B cell (primary cell): ENCODE measurements around the gene GANC. TPM values are rescaled to one million over a fixed set of nuclear protein-coding genes. Genes with fewer than 3 reads are reported as not detected.

ENCODE experiments used
- ATAC-seq: fragments of 200-7000 bp; cut with Tn5 transposase; one replicate; pipeline ENCODE4 v1.10.0; 2021; ENCODE audit warnings: low read depth, mild to moderate bottlenecking, moderate number of reproducible peaks, moderate library complexity
- CTCF ChIA-PET: fragments of 350-600 bp; sonication (Branson Sonifier 250); formaldehyde crosslinking; loops from one replicate; lab custom pipeline; 2021; ENCODE audit warnings: antibody characterized with exemption, inconsistent platforms; lab: Charles Lee
- POLR2A ChIA-PET: fragments of 350-600 bp; sonication (Branson Sonifier 250); formaldehyde crosslinking; loops from one replicate; lab custom pipeline; 2021; ENCODE audit warnings: antibody characterized with exemption; lab: Charles Lee
- DNase-seq: peaks from one replicate; pipeline ENCODE4 v3.0.0; 2013
- H2AFZ ChIP-seq: 2 replicates; pipeline ENCODE4 v1.6.1; 2012; ENCODE audit warnings: mild to moderate bottlenecking, low read depth, low read length; ENCODE audit not compliant: insufficient read depth, poor library complexity, severe bottlenecking
- H3K27ac ChIP-seq, 2 donors: 1 replicate in 1 of 2; 2 replicates in 1 of 2; pipeline ENCODE4 v1.5.1; 2012 to 2013; ENCODE audit warnings: low read length in 2 of 2, mild to moderate bottlenecking in 2 of 2, moderate library complexity in 1 of 2
- H3K27me3 ChIP-seq, 4 experiments: fragments of 200-600 bp in 1 of 4; sonication (generic) in 1 of 4; replicated peaks in 1 of 4; 1 replicate in 2 of 4; 2 replicates in 2 of 4; pipeline versions ENCODE4 v1.6.1 to v1.7.0; 2013 to 2016; ENCODE audit warnings: low read length in 3 of 4, mild to moderate bottlenecking in 2 of 4, mixed read lengths in 1 of 4, moderate library complexity in 1 of 4; ENCODE audit not compliant: insufficient read depth in 4 of 4, control insufficient read depth in 3 of 4; ENCODE audit errors: control extremely low read depth in 1 of 4
- H3K36me3 ChIP-seq, 2 experiments: replicated peaks in 1 of 2; 1 replicate in 1 of 2; 2 replicates in 1 of 2; pipeline versions ENCODE4 v1.6.1 to v1.7.1; 2013; ENCODE audit warnings: low read length in 1 of 2; ENCODE audit not compliant: insufficient read depth in 2 of 2, control insufficient read depth in 1 of 2; ENCODE audit errors: control extremely low read depth in 1 of 2, extremely low read depth in 1 of 2
- H3K4me1 ChIP-seq, 2 donors: fragments of 200-600 bp in 1 of 2; sonication (generic) in 1 of 2; 1 replicate in 1 of 2; 2 replicates in 1 of 2; pipeline versions ENCODE4 v1.5.1 to v1.6.1; 2013 to 2017; ENCODE audit warnings: low read length in 2 of 2; ENCODE audit not compliant: control insufficient read depth in 2 of 2, insufficient read depth in 2 of 2
- H3K4me2 ChIP-seq: replicated peaks from 2 replicates; pipeline ENCODE3; 2012; ENCODE audit warnings: mild to moderate bottlenecking, low read depth, low read length; ENCODE audit not compliant: poor library complexity, severe bottlenecking
- H3K4me3 ChIP-seq, 5 experiments: fragments of 200-600 bp in 1 of 5; sonication (generic) in 1 of 5; 1 replicate in 3 of 5; 2 replicates in 2 of 5; pipeline versions ENCODE4 v1.5.1 to v1.7.0; 2011 to 2016; ENCODE audit warnings: low read length in 4 of 5, mild to moderate bottlenecking in 4 of 5, low read depth in 2 of 5, control low read depth in 1 of 5, moderate library complexity in 1 of 5; ENCODE audit not compliant: insufficient read depth in 1 of 5; ENCODE audit errors: control extremely low read depth in 1 of 5, extremely low read depth in 1 of 5
- H3K79me2 ChIP-seq: fragments of 200-600 bp; sonication (generic); one replicate; pipeline ENCODE4 v1.6.0; 2016; ENCODE audit warnings: low read length; ENCODE audit not compliant: control insufficient read depth, insufficient read depth
- H3K9ac ChIP-seq: fragments of 200-600 bp; sonication (generic); 2 replicates; pipeline ENCODE4 v1.6.1; 2017; ENCODE audit warnings: mild to moderate bottlenecking, low read length, moderate library complexity
- H3K9me3 ChIP-seq, 3 donors: one replicate each; pipeline versions ENCODE4 v1.6.1 to v1.7.1; 2013; ENCODE audit warnings: low read length in 2 of 3; ENCODE audit not compliant: control insufficient read depth in 2 of 3, insufficient read depth in 1 of 3; ENCODE audit errors: control extremely low read depth in 1 of 3
- H4K20me1 ChIP-seq: 2 replicates; pipeline ENCODE4 v1.6.0; 2012; ENCODE audit warnings: mild to moderate bottlenecking, low read length; ENCODE audit not compliant: insufficient read depth, control insufficient read depth, poor library complexity, severe bottlenecking
- H3K27ac Mint-ChIP-seq: one replicate; pipeline ENCODE4 v1.8.0; 2021; ENCODE audit warnings: mixed read lengths
- H3K27me3 Mint-ChIP-seq: one replicate; pipeline ENCODE4 v1.8.0; 2021; ENCODE audit warnings: mixed read lengths
- H3K4me1 Mint-ChIP-seq: one replicate; pipeline ENCODE4 v1.8.0; 2021; ENCODE audit warnings: mixed read lengths
- H3K4me3 Mint-ChIP-seq: one replicate; pipeline ENCODE4 v1.8.0; 2021; ENCODE audit warnings: mixed read lengths
- H3K9me3 Mint-ChIP-seq: one replicate; pipeline ENCODE4 v1.8.0; 2022; ENCODE audit warnings: mixed read lengths; ENCODE audit not compliant: insufficient read depth
- CTCF ChIP-seq: fragments of 200-600 bp; IDR thresholded peaks from one replicate; pipeline ENCODE4 v1.8.0; 2022; ENCODE audit warnings: antibody characterized with exemption, mild to moderate bottlenecking
- EZH2 ChIP-seq: IDR thresholded peaks from 2 replicates; pipeline ENCODE4 v1.6.1; 2012; ENCODE audit warnings: borderline replicate concordance, low read depth, mild to moderate bottlenecking, moderate library complexity, low read length; ENCODE audit not compliant: insufficient read depth, poor library complexity, severe bottlenecking
- WGBS: methylation state at CpG from one replicate; pipeline ENCODE4 v1.1.5; 2013; ENCODE audit warnings: missing lambda C conversion rate; ENCODE audit not compliant: insufficient coverage; 5-methylcytosine and 5-hydroxymethylcytosine counted together
- intact Hi-C: fragments of 100-400 bp; cut with micrococcal nuclease; formaldehyde crosslinking; loops from one replicate; pipeline ENCODE4 v1.10.0; 2022
- polyA plus RNA-seq: library from polyadenylated mRNA; depleted of rRNA; stranded (reverse); fragments of >200 nt; gene quantifications from 2 replicates; pipeline ENCODE4 v1.2.3, GENCODE V29; 2012
- total RNA-seq, 2 donors: library from RNA; stranded (reverse); fragments of 120-200 nt in 1 of 2; gene quantifications; 1 replicate in 1 of 2; 2 replicates in 1 of 2; pipeline versions ENCODE4 v1.2.3 to v1.2.4, GENCODE V29; 2013 to 2022

GANC gene
- total and polyA plus RNA-seq, 2 donors (not counting 1 experiment from before 2014, with no cell fraction given) = 43.5 to 122 TPM

- no peak overlapping the region for H3K4me2 ChIP-seq
- DNase-seq (no peak), ATAC-seq (no peak)
- Mint-ChIP-seq H3K9me3 (no peaks in the 10 kb centered on the region), H3K4me3 (no peak overlapping the region), H3K27me3 (no peaks in the 10 kb centered on the region), H3K27ac (no peak overlapping the region), H3K4me1 (peaks cover 23% of the 10 kb centered on the region)
- H3K79me2 ChIP-seq = peaks cover 41% of the 10 kb centered on the region
- ChIA-PET POLR2A (no interaction called here), CTCF (no interaction called here)
- intact Hi-C loops = loop anchor here (10.0 kb wide), 2 partner anchors 216 to 296 kb away; partner anchors contain the start of genes SNAP23, STARD9 and ZNF106
- H3K36me3 ChIP-seq = peaks cover 0 to 66% of the 10 kb centered on the region in 2 experiments
- TF ChIP-seq CTCF = no peak
- no peak for TF ChIP-seq EZH2
- no peak overlapping the region for H2AFZ ChIP-seq
- H3K9ac ChIP-seq = no peak overlapping the region
- H3K27ac ChIP-seq = no peak overlapping the region
- H3K9me3 ChIP-seq = no peaks in the 10 kb centered on the region
- no peaks in the 10 kb centered on the region for H3K27me3 ChIP-seq
- no peaks in the 10 kb centered on the region for H4K20me1 ChIP-seq
- H3K4me3 ChIP-seq = no peak overlapping the region
- WGBS = no CpG with 5 or more reads among the region's 3 CpGs
- H3K4me1 ChIP-seq = peaks cover 18 to 19% of the 10 kb centered on the region in 2 donors
Observed at GRCh38 chr15:42279234-42279723, 6.3 kb downstream of the GANC start.

DNA sequence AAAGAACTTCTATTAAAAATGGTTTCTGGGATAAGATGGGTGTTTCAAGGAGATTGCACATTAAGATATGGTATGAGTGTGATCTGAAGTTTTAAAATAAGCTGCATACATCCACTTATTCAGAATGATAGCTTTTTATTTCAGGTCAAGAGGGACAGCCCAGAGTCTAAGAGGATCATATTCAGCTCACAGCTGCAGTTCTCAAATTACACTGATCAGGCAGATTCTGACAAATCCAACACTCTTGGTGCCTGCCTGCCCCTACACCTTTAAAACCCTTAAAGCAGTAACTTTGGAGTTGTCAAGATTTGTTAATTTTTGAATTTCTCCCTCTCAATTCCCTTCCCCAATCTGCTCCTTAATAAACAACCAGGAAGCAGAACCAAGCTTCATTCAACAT lies 9.3 kb downstream of the GANC start:
- ATAC-seq (no peak), DNase-seq (no peak)
- H3K9me3 ChIP-seq = no peaks in the 10 kb centered on the region
- H3K9me3 Mint-ChIP-seq = no peaks in the 10 kb centered on the region
- H3K27ac Mint-ChIP-seq = no peak overlapping the region
- no peak for TF ChIP-seq EZH2
- TF ChIP-seq CTCF = no peak
- no peak overlapping the region for H2AFZ ChIP-seq
- H3K27me3 ChIP-seq = no peaks in the 10 kb centered on the region
- H3K4me3 Mint-ChIP-seq = no peak overlapping the region
- no peak overlapping the region for H3K27ac ChIP-seq
- intact Hi-C loops = no loop called here
- no peaks in the 10 kb centered on the region for H3K4me1 ChIP-seq
- no peak overlapping the region for H3K9ac ChIP-seq
- H3K27me3 Mint-ChIP-seq = no peaks in the 10 kb centered on the region
- H3K4me3 ChIP-seq = no peak overlapping the region
- no peaks in the 10 kb centered on the region for H4K20me1 ChIP-seq
- H3K4me1 Mint-ChIP-seq = peaks cover 2% of the 10 kb centered on the region
- ChIA-PET POLR2A (no interaction called here), CTCF (no interaction called here)
- H3K79me2 ChIP-seq = peaks cover 12% of the 10 kb centered on the region
- H3K4me2 ChIP-seq = no peak overlapping the region
- H3K36me3 ChIP-seq = peaks cover 0 to 73% of the 10 kb centered on the region in 2 experiments
